Panc1 (cell line): ENCODE measurements around the gene HOXA7. TPM values are rescaled to one million over a fixed set of nuclear protein-coding genes. Genes with fewer than 3 reads are reported as not detected.

Experiments
- ATAC-seq: fragments of 200-7000 bp; cut with Tn5 transposase; 2 replicates; pipeline ENCODE4 v1.9.1; 2020; ENCODE audit warnings: mild to moderate bottlenecking, moderate library complexity
- Bru-seq: library from RNA; stranded (reverse); fragments of 400-500 nt; gene quantifications from one replicate; lab custom pipeline; 2021; lab: Mats Ljungman, UMichigan
- BruChase-seq, 2 experiments: library from RNA; stranded (reverse); fragments of 400-500 nt; gene quantifications; one replicate each; lab custom pipeline; 2021; lab: Mats Ljungman, UMichigan
- BruUV-seq: library from RNA; stranded (reverse); fragments of 400-500 nt; replicated peaks from 2 replicates; lab custom pipeline; 2021; lab: Mats Ljungman, UMichigan
- CTCF ChIA-PET: fragments of 300-600 bp; sonication (Branson Sonifier 250); formaldehyde crosslinking; loops from one replicate; lab custom pipeline; 2022; ENCODE audit warnings: antibody characterized with exemption; lab: Charles Lee
- POLR2A ChIA-PET: fragments of 300-600 bp; sonication (Branson Sonifier 250); formaldehyde crosslinking; loops from one replicate; lab custom pipeline; 2022; ENCODE audit warnings: antibody characterized with exemption; lab: Charles Lee
- DNase-seq: peaks from one replicate; pipeline ENCODE4 v3.0.0-alpha.2; 2010; ENCODE audit warnings: low read depth, low spot score
- H3K27ac ChIP-seq: 2 replicates; pipeline ENCODE4 v1.5.1; 2011; ENCODE audit warnings: mild to moderate bottlenecking, low read length, inconsistent platforms
- H3K27me3 ChIP-seq: fragments of 200-500 bp; sonication (Bioruptor generic); 2 replicates; pipeline ENCODE4 v1.6.0; 2014; ENCODE audit warnings: low read length, inconsistent platforms; ENCODE audit not compliant: control insufficient read depth, insufficient read depth
- H3K36me3 ChIP-seq: fragments of 200-500 bp; sonication (Bioruptor generic); 2 replicates; pipeline ENCODE4 v1.5.1; 2014; ENCODE audit warnings: inconsistent platforms, mild to moderate bottlenecking, low read length, moderate library complexity; ENCODE audit not compliant: control insufficient read depth, insufficient read depth
- H3K4me1 ChIP-seq: 2 replicates; pipeline ENCODE4 v1.5.1; 2011; ENCODE audit warnings: inconsistent platforms, mild to moderate bottlenecking, low read length, moderate library complexity; ENCODE audit not compliant: control insufficient read depth, insufficient read depth
- H3K4me3 ChIP-seq, 2 experiments: 2 replicates each; pipeline ENCODE4 v1.5.1; 2011 to 2012; ENCODE audit warnings: low read depth in 2 of 2, low read length in 2 of 2, mild to moderate bottlenecking in 2 of 2, inconsistent platforms in 1 of 2, moderate library complexity in 1 of 2
- H3K9me3 ChIP-seq: fragments of 200-500 bp; sonication (Bioruptor generic); 2 replicates; pipeline ENCODE4 v1.5.1; 2014; ENCODE audit warnings: low read depth, mild to moderate bottlenecking, inconsistent platforms, low read length, moderate library complexity; ENCODE audit not compliant: control insufficient read depth, insufficient read depth
- POLR2AphosphoS5 ChIP-seq: IDR thresholded peaks from 2 replicates; pipeline ENCODE4 v1.6.1; 2012; ENCODE audit warnings: mild to moderate bottlenecking, low read depth, low read length, moderate library complexity
- SIN3A ChIP-seq: IDR thresholded peaks from 2 replicates; pipeline ENCODE4 v1.6.1; 2012; ENCODE audit warnings: low read depth, mild to moderate bottlenecking, low read length, moderate library complexity, borderline replicate concordance; ENCODE audit not compliant: insufficient read depth
- TCF7L2 ChIP-seq: IDR thresholded peaks from 2 replicates; pipeline ENCODE4 v1.6.1; 2011; ENCODE audit warnings: mild to moderate bottlenecking, low read depth, low read length, inconsistent platforms
- in situ Hi-C: cut with HindIII; loops from 2 replicates; pipeline ENCODE4 v1.10.0; 2016; ENCODE audit warnings: low sequenced_read_pairs, low pct_unique_long_range_greater_than_20kb
- intact Hi-C: fragments of 100-400 bp; cut with micrococcal nuclease; formaldehyde crosslinking; loops from one replicate; pipeline ENCODE4 v1.10.0; 2022; ENCODE audit not compliant: unreplicated experiment
- long read RNA-seq: library from polyadenylated mRNA; unstranded; transcript quantifications from one replicate; pipeline ENCODE4 v2.0.0, GENCODE V29; 2021; ENCODE audit not compliant: unreplicated experiment
- polyA plus RNA-seq: library from polyadenylated mRNA; unstranded; fragments of >200 nt; gene quantifications from one replicate; pipeline ENCODE4 v1.2.1, GENCODE V29; 2012; ENCODE audit warnings: missing spikeins; ENCODE audit not compliant: insufficient read length
- total RNA-seq: library from RNA; stranded (reverse); gene quantifications from one replicate; pipeline ENCODE4 v1.2.1, GENCODE V29; 2021; ENCODE audit not compliant: unreplicated experiment
- TF ChIP-seq, protein P1 (sequence below), 2 experiments: IDR thresholded peaks; 2 replicates each; pipeline ENCODE4 v1.6.1; 2011 to 2012; ENCODE audit warnings: low read depth in 2 of 2, control low read depth in 1 of 2, low read length in 1 of 2, mild to moderate bottlenecking in 1 of 2, moderate library complexity in 1 of 2; ENCODE audit not compliant: insufficient read depth in 1 of 2
- TF ChIP-seq, protein P2 (sequence below): fragments of 450-650 bp; IDR thresholded peaks from 2 replicates; pipeline ENCODE4 v1.5.1; 2017; ENCODE audit warnings: mild to moderate bottlenecking

HOXA7 gene
- not detected for total RNA-seq
- not detected for polyA plus RNA-seq
- percentile 15 among the genes with signal in this experiment for Bru-seq, nascent RNA
- not detected for BruChase-seq, experiment 1, labeled RNA remaining after a 2-hour chase
- BruChase-seq, experiment 2, labeled RNA remaining after a 6-hour chase, result not detected
- long read RNA-seq, result 0 reads

GRCh38 chr7:27156508-27156898, at the start of gene HOXA7:
Gene HOXA7 (minus strand): TSS chr7:27156675. CDS start chr7:27156545, 130 bp downstream.
- CTCF ChIA-PET, result interaction anchor here (0.6 kb wide), 2 partner anchors 65 to 300 kb away, joined by 3 to 8 read pairs; no protein-coding TSS in a partner anchor
- Histone ChIP-seq H3K36me3 (no peaks in the 10 kb centered on the region; the same call in 1 of the 2 replicates), H3K9me3 (no peaks in the 10 kb centered on the region), H3K27me3 (no peaks in the 10 kb centered on the region), H3K4me1 (0 out of 2 replicates have a peak, but pooled peaks cover 3% of the 10 kb centered on the region), H3K4me3 (no peak within 1 kb of the TSS), H3K27ac (peak within 1 kb of the TSS; percentile 45; the same call in 1 of the 2 replicates)
- intact Hi-C loops, result no loop called here
- ATAC-seq (no peak), DNase-seq (no peak)
- POLR2A ChIA-PET, result no interaction called here
- in situ Hi-C loops, result no loop called here
- TF ChIP-seq POLR2AphosphoS5 (no peak), SIN3A (no peak), TCF7L2 (no peak)
- TF ChIP-seq, protein P1, sequence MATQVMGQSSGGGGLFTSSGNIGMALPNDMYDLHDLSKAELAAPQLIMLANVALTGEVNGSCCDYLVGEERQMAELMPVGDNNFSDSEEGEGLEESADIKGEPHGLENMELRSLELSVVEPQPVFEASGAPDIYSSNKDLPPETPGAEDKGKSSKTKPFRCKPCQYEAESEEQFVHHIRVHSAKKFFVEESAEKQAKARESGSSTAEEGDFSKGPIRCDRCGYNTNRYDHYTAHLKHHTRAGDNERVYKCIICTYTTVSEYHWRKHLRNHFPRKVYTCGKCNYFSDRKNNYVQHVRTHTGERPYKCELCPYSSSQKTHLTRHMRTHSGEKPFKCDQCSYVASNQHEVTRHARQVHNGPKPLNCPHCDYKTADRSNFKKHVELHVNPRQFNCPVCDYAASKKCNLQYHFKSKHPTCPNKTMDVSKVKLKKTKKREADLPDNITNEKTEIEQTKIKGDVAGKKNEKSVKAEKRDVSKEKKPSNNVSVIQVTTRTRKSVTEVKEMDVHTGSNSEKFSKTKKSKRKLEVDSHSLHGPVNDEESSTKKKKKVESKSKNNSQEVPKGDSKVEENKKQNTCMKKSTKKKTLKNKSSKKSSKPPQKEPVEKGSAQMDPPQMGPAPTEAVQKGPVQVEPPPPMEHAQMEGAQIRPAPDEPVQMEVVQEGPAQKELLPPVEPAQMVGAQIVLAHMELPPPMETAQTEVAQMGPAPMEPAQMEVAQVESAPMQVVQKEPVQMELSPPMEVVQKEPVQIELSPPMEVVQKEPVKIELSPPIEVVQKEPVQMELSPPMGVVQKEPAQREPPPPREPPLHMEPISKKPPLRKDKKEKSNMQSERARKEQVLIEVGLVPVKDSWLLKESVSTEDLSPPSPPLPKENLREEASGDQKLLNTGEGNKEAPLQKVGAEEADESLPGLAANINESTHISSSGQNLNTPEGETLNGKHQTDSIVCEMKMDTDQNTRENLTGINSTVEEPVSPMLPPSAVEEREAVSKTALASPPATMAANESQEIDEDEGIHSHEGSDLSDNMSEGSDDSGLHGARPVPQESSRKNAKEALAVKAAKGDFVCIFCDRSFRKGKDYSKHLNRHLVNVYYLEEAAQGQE (IDR thresholded peaks at IDR 0.05; ENCODE audit: insufficient read depth in 1 of 2, low read depth in 2 of 2, low read length in 1 of 2), result no peak
- TF ChIP-seq, protein P2, sequence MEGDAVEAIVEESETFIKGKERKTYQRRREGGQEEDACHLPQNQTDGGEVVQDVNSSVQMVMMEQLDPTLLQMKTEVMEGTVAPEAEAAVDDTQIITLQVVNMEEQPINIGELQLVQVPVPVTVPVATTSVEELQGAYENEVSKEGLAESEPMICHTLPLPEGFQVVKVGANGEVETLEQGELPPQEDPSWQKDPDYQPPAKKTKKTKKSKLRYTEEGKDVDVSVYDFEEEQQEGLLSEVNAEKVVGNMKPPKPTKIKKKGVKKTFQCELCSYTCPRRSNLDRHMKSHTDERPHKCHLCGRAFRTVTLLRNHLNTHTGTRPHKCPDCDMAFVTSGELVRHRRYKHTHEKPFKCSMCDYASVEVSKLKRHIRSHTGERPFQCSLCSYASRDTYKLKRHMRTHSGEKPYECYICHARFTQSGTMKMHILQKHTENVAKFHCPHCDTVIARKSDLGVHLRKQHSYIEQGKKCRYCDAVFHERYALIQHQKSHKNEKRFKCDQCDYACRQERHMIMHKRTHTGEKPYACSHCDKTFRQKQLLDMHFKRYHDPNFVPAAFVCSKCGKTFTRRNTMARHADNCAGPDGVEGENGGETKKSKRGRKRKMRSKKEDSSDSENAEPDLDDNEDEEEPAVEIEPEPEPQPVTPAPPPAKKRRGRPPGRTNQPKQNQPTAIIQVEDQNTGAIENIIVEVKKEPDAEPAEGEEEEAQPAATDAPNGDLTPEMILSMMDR, result no peak
- no TSS peak for BruUV-seq

DNA sequence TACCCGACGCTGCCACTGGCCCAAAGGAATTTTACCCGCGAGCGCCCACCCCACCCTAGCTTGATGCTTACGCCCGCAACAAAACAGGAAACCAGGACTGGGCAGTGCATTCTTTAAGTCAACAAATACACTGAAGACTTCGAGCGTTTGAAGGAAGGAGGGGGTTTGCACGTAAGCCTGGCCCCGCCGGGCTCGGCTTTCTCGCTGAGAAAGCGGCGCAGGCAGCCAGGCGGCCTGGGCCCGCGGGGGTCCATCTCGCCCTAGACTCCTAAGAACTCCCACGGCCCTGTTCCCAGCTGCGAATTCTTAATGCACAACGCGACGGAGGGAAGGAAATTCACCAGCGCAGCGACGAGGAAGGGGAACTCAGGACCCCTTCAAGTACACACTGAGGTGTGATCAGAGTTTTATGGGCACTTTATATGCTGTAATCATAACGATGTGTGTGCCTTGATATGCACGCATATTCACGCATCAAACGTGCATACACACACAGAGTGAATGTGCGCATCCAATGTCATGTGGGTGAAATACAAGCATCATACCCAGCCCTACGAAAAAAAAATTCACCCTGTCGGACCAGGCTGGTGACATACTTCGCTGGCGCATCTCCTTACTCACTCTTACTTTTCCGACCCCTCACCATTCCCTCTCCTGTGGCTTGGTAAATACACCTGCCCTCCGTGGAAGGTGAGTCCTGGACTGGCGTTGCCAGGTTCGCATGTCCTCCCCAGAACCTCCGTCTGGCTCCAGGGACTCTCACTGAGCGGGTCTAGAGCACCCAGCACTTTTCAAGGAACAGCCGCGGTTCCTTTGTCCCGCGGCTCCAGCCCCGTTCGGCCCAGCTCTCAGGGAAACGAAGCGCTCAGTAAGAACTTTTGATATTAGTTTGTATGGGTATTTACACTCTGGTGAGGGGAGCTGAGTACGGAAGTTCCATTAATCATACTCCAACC, 49.1 kb upstream of the HOXA7 start:
- CTCF ChIA-PET, result no interaction called here
- no peak overlapping the region for H3K27ac ChIP-seq
- ATAC-seq (no peak), DNase-seq (no peak)
- in situ Hi-C loops, result no loop called here
- POLR2A ChIA-PET, result no interaction called here
- H3K9me3 ChIP-seq, result no peaks in the 10 kb centered on the region
- H3K4me3 ChIP-seq, result no peak overlapping the region
- BruUV-seq, result no TSS peak
- intact Hi-C loops, result no loop called here
- no peaks in the 10 kb centered on the region; the same call in 1 of the 2 replicates for H3K27me3 ChIP-seq
- H3K4me1 ChIP-seq, result peaks cover 16% of the 10 kb centered on the region; the same call in 1 of the 2 replicates
- TF ChIP-seq TCF7L2 (no peak), SIN3A (no peak), POLR2AphosphoS5 (no peak)
- TF ChIP-seq, protein P1 (IDR thresholded peaks at IDR 0.05; ENCODE audit: insufficient read depth in 1 of 2, low read depth in 2 of 2, low read length in 1 of 2), result no peak
- TF ChIP-seq, protein P2, result no peak
- no peaks in the 10 kb centered on the region for H3K36me3 ChIP-seq
